GM03348 (cell line): ENCODE results near the gene NCAPH2.

Experiments used
- DNase-seq: peaks from one replicate; pipeline ENCODE4 v3.0.0; 2012; ENCODE audit warnings: low spot score

The NCAPH2 gene

DNA sequence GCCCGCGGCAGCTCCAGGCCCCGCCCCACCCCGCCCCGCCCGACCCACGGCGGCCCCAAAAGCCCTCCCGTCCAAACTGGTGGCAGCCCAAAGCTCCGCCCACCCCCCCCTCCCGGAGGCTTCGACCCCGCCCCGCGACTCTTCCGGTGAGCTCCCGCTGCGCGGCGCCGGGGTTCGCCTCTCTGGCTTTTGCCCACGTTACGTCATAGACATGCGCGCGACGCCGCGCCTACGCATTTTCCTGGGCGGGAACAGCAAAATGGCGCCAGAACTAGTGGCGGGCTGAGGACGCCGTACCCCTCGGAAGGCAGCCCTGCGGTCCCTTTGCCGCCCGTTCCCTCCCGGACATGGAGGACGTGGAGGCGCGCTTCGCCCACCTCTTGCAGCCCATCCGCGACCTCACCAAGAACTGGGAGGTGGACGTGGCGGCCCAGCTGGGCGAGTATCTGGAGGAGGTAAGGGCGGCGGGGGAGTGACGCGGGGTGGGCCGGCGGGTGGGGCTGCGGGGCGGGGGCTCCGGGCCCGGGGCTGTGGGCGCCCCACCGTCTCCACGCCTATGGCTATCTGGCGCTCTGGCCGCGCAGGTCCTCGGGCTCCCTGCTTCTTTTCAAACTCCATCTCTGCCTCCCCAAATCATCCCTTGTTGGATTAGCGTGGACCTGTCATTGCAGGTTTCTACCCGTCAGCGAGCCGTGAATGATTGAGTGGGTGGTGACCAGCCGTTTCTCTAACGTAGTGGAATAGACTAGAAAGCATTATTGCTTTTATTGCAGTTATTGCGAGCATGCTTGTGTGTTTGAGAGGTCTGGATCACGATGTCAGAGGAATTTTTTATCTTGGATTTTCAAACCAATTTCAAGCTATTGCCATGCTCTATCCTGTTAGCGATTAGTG is at the start of gene NCAPH2:
TSS of gene NCAPH2 (plus strand) at position 234 of the 894 bp plus-strand sequence. CDS start at position 348, 114 bp downstream.
- DNase-seq = peak; percentile 100

DNA sequence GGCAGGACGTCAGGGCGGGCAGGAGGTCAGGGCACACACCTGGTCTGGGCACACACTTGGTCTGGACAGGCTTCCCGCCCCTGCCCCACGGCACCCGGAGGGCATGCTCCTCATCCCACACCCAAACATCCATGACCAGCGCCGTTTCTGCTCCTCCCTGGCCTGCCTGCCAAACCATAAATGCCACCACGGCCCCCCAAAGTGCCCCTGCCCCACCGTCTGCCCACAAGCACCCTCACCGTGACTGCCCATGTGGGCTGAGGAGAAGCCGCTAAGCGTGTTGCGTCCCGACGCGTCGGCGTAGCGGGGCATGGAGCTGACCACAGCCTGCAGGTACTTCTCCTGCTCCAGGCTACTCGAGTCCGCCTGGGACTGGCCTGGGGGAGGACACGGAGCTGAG is 49.0 kb upstream of the NCAPH2 start:
- DNase-seq = no peak

DNA sequence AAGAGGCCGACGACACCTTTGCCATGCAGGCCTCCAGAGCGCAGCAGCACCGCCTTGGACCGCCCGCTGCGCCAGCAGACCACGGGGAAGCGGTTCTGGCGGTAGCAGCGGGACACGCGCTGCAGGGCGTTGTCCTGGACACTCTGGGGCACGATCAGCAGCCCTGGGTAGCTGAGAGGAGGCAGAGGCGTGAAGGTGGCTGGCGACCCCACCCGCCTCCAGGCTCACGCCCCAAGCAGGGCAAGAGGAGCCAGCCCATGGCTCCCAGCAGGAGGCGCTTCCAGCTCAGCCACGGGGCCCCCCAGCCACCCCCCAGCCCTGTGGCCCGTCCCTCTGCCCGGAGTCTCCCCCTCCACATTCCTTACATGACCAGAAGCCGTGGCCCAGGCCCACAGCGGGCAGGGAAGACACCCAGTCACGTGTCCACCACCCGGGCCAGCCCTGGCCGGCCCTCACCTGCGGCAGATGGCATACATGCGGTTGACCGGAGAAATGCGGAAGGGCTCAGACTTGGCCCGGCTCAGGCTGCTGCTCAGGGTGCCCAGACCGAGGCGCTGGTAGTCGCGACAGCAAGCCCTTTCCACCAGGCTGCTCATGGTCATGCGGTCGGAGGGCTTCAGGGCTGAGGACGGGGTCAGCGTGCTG is 48.4 kb upstream of the NCAPH2 start:
- no peak for DNase-seq

DNA sequence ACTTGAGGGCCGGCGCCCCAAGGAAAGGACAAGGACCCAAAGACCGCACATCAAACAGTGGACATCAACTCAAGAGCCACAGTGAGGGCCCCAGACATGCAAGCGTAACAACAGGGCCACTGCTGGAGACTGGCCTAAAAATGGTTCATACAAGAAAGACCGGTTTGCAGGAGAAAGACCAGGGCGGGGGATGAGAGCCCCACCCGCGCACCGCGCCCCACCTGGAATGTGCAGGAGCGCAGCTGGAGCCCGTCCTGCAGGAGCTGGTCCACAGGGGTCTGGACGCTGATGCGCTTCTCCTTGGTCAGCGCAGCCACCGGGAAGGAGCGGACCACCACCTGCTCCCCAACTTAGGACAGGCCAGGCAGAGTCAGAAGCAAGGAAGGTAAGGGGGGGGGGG is 47.1 kb upstream of the NCAPH2 start:
- DNase-seq = no peak

DNA sequence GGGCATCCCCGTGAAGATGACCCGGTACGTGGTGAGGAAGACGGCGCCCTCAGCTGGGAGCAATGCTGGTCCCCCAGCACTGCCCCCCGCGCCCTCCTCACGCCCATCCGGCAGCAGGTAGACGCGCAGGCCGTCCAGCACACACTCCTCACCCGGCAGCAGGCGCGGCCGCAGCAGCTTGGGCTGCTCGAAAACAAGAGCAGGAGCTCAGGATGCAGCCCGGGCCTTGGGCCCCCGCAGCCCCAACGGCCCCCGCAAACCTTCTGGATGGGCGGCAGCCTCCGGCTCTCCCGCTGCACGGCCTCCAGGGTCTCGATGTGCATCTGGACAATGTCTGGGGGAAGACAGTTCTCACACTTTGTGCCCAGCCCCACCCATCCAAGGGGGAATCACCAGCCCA is 46.5 kb upstream of the NCAPH2 start:
- no peak for DNase-seq

DNA sequence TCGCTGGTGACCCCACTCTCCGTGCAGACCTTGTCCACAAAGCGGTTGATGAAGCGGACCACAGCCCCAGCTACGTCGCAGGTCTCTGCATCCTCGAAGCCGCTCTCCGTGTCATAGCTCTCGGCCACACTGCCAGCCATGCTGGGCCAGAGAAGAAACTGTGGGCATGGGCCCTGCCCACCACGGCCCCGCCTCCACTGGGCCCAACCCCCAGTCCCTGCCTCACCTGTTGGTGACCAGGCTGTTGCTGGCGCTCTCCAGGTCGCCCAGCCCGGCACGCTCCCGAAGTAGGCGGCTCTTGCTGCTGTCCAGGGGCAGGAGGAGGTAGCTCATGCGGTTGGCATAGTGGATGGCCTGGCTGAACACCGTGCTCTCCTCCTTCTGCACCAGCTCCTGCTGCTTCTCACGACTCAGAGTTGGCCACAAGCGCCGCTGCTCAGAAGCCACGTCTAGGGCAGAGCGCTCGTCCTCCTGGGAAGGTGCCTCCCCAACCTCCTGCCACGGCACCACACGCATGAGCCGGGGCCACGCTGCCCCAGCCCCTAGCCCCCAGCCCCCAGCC is 46.0 kb upstream of the NCAPH2 start:
- DNase-seq = no peak

DNA sequence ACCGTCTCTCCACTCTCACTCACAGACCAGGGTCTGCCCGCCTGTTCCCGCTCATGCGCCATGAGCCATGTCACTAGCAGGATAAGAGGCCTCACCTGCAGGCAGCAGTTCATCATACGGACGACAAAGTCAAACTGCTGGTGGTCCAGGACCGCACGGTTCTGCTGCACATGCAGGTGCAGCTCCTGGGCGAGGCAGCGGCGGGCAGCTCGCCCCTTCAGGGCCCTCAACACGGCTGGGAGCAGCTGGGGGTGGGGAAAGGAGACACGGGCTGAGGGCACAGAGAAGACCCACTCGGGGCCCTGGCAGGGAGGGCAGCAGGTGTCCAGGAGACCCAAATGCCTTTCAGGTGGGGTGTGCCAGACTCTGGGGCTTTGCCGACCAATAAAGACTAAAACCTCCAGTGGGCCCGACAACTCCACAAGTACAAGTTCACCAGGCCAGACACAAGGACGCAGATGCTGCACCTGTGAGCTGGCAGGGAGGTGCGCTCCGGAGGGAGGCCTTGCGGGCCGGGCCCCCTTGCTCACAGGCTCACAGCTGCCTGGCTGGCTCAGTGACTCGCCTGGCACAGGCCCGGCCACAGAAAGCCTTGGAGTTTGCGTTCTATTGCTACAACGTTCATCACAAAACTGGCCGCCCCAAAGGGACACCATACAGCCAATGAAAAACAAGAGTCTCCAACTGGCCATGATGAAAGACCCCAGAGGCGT is 44.7 kb upstream of the NCAPH2 start:
- no peak for DNase-seq

DNA sequence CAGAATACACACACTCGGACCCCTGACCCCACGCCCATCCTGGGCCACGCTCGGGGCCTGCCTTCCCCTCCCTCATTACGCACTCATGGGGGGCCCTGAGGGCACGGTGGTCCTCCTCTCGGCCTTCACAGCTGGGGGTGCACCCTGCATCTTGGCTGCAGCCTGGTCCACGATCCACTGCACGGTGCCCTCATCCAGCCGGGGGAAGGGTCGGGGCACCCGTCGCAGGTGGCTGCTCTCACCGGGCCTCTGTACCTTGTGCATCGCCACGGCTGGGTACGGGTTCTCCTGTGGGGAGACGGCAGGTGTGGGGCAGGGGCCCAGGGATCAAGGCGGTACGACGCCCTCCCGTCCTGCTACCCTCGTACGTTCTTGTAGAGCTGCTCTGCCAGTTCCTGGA is 43.6 kb upstream of the NCAPH2 start:
- DNase-seq = no peak

DNA sequence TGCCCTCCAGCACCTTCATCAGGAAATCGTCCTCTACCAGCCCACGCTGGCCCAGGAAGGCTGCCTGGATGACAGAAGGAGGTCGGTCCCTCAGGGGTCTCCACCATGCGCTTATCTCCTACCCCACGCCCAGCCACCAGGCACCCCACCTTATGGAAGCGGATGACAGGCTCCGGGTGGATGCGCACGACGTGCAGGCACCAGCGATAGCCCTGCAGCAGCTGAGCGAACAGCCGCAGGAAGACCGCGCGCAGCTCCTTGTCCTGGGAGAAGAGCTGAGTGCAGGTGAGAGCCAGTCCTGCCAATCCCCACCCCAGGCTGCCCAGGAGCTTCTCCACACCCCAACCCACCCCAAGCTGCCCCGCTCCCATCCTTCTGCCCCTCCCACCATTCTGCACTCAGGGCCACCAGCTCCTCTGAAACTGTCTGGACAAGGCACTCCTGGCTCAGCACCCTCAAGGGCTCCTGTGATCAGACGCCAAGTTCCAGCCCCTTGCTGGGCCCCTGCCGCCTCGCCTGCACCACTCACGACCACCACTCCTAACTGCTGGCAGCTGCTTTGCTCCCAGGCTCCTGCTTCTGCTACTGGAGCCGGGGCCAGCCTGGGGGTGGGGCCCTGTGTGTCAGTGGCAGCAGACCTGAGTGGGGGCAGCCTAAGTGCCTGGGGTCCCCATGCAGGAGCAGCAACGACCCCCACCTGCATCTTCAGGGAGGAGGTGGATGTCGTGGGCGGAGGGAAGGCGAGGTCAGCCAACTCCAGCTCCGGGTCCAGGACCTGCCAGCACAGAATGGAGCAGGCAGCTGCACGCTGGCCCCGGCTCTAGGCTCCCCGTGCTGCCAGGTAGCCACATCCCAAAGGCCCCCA is 42.7 kb upstream of the NCAPH2 start:
- DNase-seq = no peak

DNA sequence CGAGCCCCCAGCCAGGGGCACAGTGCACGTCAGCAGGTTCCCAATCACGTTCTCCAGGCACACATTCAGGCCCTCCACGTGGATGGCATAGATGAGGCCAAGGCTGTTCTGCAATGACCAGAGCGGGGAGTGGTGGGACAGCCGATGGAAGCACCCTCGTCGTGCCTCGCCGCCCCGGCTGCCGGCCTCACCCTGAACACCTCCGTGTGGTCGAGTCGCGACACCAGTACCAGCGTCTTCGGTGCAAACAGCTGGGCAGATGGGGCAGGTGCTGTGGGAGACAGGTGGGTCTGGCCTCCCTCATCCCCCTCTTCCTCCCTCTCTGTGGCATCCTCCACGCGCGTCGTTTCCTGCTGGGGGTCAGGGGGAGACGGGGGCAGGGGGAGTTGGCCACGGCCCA is 40.7 kb upstream of the NCAPH2 start:
- DNase-seq = no peak

DNA sequence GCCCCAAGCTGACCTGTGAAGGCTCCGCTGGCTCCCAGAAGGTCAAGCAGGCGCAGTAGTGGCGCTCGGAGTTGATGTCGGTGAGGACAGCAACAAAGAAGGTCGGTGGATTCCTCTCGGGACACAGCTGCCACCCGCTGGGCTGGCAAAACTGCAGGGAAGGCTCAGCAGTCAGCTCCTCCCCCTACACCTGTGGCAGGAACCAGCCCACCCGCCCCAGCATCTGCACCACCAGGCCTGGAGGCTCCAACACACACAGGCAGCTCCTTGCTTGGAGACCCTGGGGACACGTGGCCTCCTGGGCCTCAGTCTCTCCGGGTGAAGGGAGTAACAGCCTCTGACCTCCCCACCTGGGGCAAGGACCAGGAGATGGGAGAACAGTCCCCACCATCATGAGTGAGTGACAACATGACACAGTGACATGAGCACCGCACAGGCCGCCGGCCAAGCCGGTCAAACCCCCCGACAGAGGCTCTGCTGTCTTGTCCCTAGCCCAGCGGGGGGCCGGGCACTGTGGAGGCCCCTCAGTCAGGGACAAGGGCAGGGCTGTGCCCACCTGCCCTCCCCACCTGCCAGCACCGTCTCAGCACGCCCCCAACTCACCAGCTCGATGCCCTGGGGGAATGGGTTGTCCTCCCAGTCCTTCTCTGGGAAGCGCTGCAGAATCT is 40.1 kb upstream of the NCAPH2 start:
- no peak for DNase-seq

DNA sequence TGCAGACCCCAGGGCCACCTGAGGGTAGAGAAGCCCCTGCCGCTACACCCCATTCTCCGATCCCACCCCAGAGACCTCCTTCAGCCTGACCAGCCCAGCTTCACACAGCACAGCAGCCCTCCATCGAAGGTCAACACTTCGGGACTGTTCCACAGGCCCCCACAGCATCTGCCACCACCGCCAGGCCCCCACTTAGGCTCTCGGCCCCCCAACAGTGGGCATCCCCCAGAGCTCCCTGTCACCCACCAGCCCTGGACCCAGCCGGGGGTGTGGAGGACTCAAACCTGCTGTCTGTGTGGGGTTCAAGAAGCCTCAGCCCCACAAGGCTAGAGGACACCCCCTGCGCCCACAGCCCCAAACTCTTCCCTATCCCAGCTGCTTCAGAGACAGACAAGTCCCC is 39.4 kb upstream of the NCAPH2 start:
- no peak for DNase-seq

DNA sequence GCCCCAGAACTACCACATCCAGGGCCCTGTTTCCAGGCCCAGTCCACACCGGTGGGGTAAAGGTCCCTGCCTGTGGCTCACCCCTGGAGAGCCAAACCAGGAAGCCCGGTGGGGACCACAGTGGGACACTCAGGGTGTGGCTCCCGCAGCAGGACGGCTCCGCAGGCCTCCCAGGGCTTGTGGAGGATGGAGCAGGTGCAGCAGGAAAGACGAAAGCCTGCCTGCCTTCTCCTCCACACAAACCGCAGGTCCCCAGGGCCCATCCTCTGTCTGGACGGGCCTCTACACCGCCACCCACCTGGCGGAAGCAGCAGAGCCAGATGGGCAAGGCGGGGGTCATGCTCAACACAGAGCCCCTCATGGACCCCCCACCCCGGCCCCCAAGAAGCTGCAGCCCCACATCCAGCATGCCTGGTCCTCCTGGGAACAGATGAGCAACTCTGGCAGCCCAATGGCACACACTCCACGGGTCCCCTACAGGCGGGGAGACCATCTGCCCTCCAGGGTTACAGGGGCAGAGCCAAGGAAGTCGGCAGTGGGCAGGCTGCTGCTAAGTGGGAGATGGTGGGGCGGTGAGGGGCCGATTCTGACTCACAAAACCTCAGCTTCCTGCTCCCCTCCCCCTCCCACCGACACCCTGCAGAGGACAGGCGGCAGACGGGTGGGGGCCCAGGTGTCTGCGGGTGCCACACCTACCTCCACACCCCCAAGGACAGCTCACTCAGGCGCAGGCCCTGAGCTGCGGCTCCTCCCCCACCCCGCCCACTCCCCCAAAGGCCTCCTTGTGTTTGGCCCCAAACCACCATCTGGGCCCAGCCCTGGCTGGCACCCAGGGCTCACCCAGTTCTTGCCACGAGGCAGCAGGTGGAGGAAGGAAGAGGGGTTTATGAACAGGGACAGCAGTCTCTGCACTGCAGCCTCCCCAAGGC is 38.4 kb upstream of the NCAPH2 start:
- peak; percentile 46 for DNase-seq

DNA sequence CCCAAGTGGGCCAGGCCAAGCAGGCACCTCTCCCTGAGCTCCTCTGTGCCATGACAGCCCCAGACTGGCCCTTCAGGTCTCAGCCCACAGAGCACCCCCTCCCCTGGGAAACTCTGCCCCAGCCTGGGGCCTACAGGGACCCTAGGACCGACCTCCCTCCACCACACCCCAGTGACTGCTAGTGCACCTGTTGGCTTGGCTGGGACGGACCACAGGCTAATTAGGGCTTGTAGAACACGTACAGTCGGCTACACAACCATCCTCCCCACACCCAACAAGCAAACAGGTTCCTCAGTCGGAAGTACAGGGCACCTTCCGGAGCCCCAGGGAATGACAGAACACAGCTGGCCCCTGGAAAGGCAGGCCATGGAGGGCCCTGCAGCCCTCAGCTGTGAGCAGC is 37.5 kb upstream of the NCAPH2 start:
- no peak for DNase-seq

DNA sequence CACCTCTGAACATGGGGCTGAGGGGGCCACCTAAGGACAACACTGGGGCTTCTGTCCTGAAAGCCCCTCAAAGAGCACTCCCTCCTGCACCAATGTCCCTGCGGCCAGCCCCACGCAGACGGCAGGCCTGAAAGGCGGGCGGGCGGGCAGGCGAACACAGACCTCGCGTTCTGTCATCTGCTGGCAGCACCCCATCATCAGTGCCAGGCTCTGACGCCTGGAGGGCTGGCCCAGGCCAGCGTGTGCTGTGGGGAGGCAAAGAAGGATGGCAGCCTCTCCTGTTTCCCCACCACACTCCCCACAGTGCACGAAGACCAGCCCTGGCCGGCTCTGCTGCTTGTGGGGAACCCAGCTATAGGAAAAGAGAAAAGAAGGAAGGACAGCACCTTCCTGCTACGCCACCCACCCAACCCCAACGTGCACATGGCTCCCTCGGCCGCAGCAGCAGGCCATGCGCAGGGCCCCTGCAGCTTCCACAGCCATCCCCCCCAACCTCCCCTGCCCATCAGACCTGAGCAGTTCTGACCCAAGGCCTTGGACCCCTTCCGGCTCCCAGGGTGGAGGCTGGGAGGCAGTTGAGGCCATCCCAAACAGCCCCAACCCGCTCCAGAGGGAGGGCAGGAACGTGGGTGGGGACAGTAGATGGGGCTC is 36.7 kb upstream of the NCAPH2 start:
- no peak for DNase-seq

DNA sequence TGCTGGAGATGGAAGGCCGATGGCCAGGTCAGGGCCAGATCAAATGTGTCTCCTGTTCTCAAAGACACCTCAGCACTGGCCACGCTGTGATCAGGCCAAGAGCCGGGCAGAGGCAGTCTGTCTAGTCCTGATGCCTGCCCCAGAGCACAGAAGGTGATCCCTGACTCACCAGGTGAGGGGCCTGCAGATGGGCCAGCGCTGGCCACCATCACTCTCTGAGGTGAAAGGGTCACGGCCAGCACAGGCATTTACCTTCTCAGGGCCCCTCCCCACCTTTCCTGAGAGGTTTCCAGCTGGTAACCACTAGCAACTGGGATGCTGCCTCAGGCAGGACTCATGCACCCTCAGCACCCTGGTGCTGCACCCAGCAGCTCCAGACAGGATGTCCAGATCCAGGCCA is 36.1 kb upstream of the NCAPH2 start:
- no peak for DNase-seq

DNA sequence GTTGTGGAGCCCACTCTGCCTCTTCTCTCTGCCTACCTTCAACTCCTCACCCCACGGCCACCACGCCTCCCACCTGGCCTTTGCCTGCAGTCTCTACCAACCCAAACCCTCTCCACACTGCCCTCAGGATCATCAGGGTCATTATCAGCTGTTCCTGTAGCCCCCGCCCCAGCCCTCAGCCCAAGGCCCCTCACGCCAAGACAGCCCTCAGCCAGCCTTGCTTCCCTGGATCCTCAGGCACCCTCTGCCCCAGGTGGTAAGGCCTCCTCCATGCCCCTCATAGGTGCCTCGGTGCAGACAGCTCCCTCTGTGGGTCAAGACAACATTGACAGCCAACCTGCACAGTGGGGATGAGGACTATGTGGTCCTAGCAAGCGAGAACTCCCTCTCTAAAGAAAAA is 34.9 kb upstream of the NCAPH2 start:
- no peak for DNase-seq

DNA sequence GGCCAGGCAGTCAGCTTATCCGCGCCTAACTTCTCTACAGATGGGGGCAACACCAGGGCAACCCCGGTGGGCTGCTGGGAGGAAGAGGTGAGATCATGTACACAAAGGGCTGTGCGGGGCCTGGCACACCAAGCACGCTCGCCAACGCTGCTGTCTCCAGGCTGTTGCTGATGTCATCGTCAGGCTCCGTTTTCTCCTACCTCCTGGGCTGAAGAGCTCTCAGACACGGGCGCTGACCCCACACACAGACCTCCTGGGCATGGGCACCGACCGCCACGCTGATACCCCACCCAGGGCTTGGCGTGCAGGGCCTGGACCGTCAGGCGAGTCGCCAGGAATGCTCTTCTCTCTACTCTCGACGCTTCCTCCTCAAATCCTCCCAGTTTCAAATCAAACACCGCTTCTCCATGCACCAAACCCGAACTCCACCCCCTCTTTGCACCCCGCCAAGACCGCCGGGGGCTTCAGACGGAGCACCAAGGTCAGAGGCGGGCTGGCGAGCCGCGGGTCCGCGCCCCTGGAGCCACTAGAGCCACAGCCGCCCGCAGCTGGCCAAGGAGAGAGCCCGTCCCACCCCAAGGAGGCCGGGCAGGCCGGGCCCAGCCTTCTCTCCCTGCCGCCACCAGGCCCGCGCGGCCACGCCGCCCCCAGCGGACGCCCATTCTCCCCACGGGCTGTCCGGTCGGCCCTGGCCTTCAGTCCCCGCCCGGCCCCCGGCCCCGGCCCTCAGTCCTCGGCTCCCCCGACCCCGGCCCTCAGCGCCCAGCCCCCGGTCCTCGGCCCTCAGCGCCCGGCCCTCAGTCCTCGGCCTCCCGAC is 34.0 kb upstream of the NCAPH2 start:
- peak; percentile 85 for DNase-seq
